ENCODE results near the gene GRAPL.
"Not testable (repeated sequence)": the region's sequence is repeated elsewhere in the genome, so short reads cannot be mapped to it uniquely, and the experiment has no call there.

Gene GRAPL

DNA sequence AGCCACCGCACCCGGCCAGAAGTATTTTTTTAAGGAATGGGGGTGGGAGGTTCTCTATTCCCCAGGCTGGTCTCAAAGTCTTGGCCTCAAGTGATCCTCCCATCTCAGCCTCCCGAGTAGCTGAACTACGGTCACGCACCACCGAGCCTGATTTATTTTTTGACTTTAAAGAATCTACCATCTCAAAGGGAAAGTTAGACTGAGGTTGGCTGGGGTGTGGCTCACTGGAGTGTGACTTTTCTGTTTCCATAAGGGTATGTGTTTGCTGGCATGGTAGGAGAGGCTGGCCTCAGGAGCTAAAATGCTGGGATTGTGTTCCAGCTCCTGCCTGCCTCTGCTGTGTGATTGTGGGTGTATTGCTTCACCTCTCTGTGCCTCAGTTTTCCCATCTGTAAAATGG, 10.6 kb downstream of the GRAPL start:
- DNase-seq: not testable (repeated sequence)

DNA sequence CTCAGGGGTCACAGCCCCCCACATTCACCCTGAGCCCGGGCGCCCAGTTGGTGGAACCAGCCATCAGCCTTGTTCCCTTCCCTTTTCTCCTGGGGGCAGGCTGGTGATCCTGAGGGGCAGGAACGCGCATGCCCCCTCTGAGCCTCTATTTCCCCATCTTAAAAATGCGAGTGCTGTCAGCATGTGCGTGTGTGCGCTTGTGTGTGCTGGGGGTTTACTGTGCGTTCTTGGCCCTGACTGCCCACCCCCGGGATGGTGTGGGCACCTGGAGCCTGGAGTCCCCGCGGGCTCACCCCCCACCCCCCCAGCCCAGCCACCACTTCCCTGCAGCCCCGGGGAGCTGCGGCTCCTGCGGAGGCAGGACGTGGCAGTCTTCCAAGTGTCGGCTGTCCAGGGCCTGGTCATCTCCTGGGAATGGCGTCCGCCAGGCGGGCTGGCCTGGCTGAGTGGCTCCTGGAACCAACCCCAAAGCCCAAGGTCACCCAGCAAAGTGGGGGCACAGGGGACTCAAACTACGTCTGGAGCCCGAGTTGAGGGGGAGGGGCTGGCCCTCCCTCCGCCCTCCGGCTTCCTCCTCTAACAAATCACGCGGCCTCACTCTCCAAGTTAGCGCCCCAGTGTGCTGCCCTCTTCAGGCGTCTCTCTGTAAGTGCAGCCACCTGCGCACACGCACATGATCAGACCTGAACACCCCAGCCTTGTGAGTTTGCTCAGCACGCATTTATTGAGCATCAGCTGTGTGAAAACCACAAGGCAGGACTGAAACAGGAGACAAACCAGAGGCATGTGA, 14.2 kb downstream of the GRAPL start:
- not testable (repeated sequence) for DNase-seq

DNA sequence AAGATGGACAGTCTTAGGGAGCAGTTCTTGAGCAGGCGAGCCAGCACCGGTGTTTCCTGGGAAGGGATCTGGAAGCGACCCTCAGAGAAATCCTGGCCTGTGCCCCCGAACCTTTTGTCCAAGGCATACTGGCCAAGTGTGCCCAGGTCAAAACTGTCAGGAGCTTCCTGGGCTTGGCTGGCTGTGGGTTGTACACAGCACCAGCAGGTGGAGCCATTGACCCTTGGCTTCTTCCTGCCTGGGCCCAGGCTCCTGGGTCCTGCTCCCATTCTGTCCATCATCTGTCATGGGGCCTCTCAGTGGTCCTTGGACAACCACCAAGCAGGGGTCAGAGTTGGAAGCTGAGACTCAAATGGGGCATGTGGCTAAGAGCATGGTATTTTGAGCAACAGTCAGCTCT, 15.0 kb downstream of the GRAPL start:
- not testable (repeated sequence) for DNase-seq

DNA sequence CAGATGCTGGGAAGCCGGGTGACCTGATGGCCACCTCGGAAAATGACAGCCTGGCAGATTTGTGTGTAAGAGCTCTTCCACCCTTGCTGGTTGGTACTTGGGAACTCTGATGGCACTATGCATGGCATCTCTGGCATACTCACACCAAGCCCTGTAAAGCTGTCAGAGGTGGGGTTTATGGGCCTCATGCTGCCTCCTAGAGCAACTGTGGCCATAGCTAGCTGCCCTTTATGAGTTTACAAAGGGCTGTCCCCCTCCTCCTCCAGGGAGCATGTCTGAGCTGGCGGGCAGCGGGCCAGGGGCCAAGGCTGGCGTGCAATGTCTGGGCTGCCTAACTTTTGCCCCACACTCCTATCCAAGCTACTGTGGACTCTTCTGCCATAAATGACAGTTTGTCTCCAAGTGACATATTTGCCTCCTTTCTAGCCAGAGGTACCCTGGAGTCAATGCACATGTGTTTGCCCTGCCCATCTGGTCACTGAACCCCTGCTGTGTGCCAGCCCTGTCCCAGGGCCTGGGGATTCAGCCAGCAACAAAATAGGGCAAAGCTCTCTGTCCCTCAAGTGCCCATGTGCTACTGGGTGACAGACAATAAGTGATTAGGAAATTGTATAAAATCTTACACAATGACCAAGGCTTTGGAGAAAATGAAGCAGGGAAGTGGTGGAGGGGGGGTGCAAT, 15.8 kb downstream of the GRAPL start:
- DNase-seq: not testable (repeated sequence)

DNA sequence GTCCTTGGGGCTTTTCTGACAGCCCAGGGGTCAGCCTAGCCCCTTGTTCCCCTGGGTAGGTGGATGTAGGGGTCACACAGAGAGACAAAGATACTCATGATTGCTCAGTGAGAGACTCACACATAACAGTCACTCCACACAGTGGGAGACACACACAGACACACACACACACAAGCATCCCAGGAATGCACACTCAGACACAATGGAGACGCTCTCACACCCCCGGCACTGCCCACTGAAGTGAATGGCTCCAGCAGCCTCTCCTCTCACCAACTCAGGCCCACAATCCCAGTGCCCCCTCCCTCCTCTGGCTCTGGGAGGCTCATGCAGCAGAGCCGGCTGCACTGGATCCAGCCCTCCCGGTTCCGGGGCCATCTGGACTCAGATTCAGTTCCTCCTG, 17.0 kb downstream of the GRAPL start:
- DNase-seq: not testable (repeated sequence)

DNA sequence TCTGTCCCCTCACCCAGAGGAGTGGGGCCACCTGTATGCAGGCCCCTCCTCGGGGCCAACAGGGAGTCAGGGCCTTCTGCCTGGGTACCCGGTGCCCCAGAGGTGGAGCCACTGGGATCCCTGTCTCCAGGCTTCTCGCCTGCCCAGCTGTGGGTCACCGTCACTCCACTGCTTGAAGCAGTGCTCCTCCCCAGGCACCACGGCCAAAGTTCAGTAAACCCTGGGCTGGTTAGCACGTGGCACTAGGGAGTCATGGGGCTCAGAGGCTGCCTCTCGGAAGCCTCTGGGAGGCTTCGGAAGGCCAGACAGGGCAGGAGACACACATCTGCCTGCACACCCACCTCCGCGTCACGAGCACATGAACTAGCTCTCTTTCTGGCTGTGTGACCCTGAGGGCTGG, 18.1 kb downstream of the GRAPL start:
- DNase-seq: not testable (repeated sequence)

DNA sequence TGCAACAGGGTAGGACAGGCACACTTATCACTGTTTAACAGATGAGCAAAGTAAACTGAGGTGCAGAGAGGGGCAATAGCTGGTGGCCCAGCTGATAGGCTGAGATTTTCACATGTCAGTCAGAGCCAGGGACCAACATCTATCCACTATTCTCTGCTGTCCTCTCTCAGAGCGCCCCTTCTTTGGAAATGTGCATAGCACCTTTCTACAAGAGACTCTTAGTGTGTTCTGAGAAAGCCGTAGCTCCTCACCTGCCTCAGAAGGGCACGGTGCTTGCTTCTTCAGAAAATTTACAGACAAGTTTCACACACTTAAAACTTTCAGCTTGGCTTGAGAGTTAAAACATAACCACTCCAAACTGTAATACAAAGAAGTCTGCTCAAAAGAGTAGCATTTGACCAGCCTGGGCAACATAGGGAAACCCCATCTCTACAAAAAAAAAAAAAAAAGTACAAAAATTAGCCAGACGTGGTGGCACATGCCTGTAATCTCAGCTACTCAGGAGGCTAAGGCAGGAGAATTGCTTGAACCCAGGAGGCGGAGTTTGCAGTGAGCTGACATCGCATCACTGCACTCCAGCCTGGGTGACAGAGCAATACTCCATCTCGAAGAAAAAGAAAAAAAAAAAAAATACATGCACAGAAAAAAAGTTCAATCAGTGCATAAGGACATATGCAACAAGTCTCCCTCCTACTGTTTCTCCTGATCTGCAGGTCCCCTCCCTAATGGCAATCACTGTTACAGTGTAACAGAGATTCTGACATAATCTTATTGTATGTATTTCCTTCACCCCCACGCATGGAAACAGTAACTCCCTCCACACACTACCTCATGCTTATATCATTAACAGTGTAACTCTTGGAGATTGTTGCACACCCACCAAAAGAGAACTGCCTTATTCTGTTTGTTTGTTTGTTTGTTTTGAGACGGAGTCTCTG, 23.6 kb downstream of the GRAPL start:
- DNase-seq: not testable (repeated sequence)

DNA sequence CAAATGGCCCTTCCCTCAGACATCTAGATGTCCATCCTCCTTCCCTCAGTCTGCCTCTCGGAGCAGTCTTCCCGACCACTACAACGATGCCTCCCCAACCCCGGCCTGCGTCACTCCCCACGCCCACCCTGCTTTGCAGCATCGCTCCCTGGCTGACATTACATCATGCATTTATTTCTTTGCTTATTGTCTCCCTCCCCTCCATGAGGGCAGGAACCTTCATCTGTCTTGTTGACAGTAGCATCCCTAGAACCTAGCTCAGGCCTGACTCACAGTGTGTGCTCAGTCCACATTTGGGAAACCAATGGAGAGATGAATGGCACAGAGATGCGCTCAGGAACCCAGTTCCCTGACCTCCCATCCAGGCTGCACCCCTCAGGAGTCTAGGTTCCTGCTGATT, 30.2 kb downstream of the GRAPL start:
- not testable (repeated sequence) for DNase-seq

DNA sequence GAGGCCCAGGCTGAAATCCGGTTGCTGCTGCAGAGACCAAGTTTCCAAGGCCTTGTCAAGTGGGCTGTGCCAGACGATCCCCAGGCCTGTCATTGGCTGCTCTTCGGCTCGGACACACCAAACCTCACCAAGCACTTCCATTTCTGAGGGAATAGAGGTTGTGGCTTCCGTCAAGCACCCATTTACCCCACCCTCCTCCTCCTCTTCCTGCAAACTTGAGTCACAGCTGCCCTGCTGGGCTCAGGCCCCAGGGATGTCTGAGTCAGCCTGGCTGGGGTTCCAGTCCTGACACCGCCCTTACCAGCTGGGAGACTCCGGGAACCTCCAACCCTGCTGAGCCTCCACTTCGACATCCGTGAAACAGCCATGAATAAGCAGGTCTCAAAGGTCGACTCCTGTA, 31.1 kb downstream of the GRAPL start:
- not testable (repeated sequence) for DNase-seq

DNA sequence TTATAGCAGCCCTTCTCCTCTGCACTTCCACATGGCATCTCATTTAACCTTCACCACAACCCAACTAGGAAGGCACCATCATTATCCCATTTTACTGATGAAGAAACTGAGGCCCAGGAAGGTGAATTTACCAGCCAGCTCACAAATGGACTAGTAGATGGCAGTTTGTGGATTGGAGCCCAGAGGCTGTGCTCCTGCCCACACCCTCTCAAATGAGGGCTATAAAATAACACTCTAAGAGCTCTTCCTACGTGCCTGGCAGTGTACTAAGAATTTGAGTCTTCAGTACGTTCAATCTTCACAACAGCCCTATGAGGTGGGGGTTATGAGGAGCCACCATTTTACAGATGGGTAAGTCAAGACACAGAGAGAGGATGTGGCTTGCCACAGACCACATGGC, 31.5 kb downstream of the GRAPL start:
- not testable (repeated sequence) for DNase-seq

DNA sequence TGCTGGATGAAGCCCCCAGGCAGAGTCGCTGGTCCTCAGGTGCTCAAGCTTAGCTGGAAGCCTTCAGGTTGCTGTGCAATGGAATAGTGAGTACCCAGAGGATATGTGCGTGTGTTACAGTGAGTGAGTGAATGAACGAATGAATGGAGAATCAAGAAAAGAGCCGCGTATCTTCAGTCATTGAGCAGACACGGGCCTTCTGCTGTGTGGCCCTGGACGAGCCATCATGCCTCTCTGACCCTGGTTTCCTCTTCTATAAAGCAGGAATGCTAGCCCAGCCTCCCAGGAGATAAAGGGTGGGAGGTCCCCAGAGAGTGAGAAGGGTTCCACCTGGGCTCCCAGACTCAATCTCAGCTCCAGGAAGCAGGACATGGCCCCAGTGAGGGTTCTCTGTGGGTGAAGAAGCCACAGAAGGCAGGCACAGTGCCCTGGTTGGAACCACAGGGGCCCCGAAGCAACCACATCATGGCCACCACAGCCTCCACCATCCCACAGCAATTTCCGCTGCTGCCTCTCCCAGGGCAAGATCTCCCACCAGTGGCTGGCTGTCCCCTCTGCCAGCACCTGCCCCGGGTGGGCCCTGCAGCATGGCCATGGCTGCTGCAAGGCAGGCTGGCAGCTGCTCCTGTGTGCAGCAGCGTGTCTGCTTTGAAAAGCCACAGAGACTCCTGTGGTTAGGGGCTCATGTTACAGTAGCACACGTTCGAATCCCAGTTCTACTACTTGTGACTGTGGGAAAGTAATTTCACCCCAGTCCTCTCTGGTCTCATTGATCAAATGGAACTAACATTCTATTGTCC, 34.1 kb downstream of the GRAPL start:
- not testable (repeated sequence) for DNase-seq

DNA sequence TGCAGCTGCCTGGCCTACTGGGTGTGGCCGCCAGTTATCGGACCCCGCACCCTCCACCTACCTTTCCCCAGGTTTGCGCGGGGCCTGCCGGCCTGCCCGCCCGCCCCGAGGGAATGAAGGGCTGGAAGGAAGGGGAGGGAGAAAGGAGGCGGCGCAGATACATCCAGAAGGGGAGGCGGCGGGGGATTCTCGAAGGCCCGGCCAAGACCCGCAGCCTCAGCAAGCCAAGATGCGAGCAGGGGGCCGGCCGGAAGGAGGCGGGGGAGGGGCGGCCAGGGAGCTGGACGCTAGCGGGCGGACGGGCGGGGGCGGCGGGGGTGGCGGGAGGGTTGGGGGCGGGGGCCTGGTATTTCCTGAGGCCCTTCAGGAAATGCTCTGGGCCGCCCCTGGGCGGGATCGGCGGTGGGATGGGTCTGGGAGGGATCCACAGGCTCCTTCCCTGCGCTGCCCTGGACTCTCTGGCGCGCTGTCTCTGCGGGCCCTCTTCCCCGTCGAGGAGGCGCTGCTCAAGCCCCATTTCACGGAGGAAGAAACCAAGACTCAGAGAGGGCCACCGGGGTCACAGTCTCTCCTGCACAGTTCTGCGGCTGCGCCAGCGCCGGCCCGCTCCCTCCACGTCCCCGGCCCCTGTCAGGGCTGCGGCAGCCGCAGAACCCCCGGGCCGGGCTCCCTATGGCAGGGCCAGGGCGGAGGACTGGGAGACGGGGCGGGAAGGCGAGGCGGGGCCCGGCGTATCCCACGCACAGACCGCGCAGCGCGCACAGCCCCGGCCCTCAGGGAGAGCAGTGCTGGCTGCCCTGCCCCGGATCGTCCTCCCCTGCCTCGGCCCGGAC, 35.2 kb downstream of the GRAPL start:
- DNase-seq: not testable (repeated sequence)

DNA sequence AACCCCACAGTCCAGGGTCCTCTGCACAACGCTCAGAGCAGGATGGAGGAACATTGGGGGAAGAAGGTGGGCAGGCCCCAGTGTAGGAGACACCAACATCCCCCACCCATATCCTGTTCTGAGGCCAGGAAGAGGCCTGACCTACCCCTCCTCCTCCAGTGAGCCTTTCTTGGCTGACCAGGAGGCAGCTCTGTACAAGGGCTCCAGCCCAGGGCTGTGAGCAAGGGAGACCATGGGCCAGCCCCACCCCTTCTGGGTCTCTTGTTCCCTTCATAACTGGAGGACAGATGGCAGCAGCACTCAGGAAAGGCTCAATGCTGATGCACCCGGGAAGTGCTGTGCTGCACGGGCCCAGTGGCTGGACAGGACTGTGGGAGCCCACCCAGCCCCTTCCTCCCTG, 47.0 kb downstream of the GRAPL start:
- DNase-seq: not testable (repeated sequence)

DNA sequence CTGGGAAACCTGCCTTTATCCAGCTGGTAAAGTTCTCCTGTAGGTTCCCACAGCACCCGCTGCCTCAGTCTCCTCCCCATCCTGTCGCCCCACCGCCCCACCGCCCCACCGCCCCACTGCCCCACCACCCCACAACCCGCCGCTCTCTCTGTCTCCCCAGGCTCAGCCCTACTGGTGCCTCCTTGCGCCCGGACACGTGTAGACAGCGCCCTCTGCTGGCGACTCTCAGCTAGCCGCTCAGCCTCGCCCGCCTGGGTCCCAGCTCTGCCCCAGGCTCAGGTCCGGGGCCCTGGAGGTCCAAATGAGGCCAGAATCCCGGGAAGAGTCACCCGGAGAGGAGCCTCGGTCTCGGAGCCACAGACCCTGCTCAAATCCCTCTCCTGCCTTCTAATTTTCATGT, 48.0 kb downstream of the GRAPL start:
- DNase-seq: not testable (repeated sequence)

DNA sequence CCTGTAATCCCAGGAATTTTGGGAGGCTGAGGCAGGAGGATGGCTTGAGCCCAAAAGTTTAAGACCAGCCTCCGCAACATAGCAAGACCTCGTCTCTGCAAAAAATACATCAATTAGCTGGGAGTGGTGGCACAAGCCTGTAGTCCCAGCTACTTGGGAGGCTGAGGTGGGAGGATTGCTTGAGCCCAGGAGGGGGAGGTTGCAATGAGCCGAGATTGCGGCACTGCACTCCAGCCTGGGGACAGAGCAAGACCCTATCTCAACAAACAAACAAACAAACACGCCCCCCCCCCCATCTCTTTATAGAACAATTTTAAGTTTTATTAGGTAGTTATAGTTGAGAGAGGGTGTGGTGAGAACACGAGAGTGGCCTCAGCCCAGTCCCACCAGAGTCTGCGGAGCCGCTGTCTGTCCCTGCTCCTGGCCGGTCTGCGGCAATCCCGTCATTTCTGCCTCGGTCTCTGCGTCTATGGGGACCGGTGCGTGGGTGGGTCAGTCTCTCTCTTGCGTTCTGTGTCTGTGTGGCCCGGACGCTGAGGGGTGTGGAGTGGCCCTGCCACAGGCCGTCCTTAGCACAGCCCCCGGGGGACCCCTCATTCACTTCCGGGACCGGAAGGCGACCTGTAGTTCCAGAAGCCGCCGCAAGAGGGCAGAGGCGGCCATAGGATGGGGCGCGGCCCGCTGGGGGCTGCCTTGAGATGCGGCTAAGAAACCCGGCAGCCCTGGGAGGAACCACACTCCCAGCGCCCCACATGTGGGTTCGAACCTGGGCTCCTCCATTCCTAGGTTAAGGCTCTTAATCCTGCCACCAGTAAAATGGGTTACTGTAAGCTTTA, 53.9 kb downstream of the GRAPL start:
- DNase-seq: not testable (repeated sequence)

DNA sequence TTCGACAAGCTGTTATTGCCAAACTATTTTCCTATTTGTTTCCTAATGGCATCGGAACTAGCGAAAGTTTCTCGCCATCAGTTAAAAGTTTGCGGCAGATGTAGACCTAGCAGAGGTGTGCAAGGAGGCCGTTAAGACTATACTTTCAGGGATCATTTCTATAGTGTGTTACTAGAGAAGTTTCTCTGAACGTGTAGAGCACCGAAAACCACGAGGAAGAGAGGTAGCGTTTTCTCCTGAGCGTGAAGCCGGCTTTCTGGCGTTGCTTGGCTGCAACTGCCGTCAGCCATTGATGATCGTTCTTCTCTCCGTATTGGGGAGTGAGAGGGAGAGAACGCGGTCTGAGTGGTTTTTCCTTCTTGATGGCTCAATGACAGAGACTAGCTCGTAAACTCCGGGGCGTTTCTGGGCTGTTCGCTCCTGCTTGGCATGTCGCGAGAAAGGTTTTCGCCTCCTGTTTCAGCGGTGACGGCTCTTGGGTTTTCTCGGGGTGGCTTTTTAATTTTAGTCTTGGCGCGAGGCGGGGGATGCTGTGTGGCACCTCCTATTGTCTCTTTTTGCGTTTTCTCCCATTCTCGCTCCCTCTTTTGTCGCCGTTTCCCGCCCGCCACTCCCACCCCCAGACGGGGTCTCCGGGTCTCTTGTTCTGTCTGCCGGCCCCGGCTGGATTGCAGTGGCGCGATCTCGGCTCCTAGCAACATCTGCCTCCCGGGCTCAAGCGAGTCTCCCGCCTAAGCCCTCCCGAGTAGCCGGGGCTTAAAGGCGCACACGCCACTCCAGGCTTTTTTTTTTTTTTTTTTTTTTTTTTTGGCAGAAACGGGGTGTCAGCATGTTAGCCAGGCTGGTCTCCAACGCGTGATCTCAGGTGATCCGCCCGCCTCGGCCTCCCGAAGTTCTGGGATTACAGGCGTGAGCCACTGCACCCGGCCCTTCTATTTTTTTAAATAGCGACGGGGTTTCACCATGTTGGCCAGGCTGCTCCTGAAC, 60.8 kb downstream of the GRAPL start:
- not testable (repeated sequence) for DNase-seq

DNA sequence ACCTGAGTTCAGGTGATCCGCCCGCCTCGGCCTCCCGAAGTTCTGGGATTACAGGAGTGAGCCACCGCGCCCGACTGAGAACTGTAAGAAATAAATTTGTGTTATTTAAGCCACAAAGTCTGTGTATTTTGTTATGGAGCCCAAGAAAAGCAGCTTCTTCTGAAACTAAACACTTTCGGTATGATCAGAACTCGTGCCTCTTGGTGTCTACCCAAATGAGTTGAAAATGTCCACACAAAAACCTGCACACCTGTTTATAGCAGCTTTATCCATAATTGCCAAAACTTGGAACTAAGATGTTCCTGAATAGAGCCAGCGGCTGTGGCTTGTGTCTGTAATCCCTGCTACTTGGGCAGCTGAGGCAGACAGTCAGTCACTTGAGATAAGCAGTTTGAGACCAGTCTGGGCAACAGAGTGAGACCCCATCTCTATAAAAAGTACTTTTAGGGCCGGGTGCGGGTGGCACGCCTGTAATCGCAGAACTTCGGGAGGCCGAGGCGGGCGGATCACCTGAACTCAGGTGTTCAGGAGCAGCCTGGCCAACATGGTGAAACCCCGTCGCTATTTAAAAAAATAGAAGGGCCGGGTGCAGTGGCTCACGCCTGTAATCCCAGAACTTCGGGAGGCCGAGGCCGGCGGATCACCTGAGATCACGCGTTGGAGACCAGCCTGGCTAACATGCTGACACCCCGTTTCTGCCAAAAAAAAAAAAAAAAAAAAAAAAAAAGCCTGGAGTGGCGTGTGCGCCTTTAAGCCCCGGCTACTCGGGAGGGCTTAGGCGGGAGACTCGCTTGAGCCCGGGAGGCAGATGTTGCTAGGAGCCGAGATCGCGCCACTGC, 61.7 kb downstream of the GRAPL start:
- not testable (repeated sequence) for DNase-seq

DNA sequence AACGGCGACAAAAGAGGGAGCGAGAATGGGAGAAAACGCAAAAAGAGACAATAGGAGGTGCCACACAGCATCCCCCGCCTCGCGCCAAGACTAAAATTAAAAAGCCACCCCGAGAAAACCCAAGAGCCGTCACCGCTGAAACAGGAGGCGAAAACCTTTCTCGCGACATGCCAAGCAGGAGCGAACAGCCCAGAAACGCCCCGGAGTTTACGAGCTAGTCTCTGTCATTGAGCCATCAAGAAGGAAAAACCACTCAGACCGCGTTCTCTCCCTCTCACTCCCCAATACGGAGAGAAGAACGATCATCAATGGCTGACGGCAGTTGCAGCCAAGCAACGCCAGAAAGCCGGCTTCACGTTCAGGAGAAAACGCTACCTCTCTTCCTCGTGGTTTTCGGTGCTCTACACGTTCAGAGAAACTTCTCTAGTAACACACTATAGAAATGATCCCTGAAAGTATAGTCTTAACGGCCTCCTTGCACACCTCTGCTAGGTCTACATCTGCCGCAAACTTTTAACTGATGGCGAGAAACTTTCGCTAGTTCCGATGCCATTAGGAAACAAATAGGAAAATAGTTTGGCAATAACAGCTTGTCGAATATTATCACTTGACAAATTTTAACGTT, 62.5 kb downstream of the GRAPL start:
- DNase-seq: not testable (repeated sequence)
